ENCODE results near the gene ZNF23.

Gene ZNF23

GRCh38 chr16:71428883-71429282 is 33.2 kb downstream of the ZNF23 start:
- TF ChIP-seq ZFX (IDR thresholded peaks at IDR 0.05; ENCODE audit: borderline replicate concordance), result no peak
- TF ChIP-seq CTCF (IDR thresholded peaks at IDR 0.05), result no peak
- H3K27ac ChIP-seq, result no peak overlapping the region

- no peak overlapping the region for H3K27ac ChIP-seq
- TF ChIP-seq CTCF (IDR thresholded peaks at IDR 0.05) (no peak), ZFX (IDR thresholded peaks at IDR 0.05; ENCODE audit: borderline replicate concordance) (no peak)
Measured at GRCh38 chr16:71428385-71428784, 33.7 kb downstream of the ZNF23 start.

GRCh38 chr16:71426880-71427615 is 35.0 kb downstream of the ZNF23 start:
- TF ChIP-seq ZFX (IDR thresholded peaks at IDR 0.05; ENCODE audit: borderline replicate concordance), result no peak
- TF ChIP-seq CTCF (IDR thresholded peaks at IDR 0.05), result no peak
- peak overlapping the region; percentile 46 for H3K27ac ChIP-seq

- TF ChIP-seq CTCF (IDR thresholded peaks at IDR 0.05) (no peak), ZFX (IDR thresholded peaks at IDR 0.05; ENCODE audit: borderline replicate concordance) (no peak)
- H3K27ac ChIP-seq, result peak overlapping the region; percentile 46
Measured at GRCh38 chr16:71426069-71426879, 35.8 kb downstream of the ZNF23 start.

GRCh38 chr16:71425746-71426068 is 36.3 kb downstream of the ZNF23 start:
- H3K27ac ChIP-seq, result no peak overlapping the region
- TF ChIP-seq ZFX (IDR thresholded peaks at IDR 0.05; ENCODE audit: borderline replicate concordance) (no peak), CTCF (IDR thresholded peaks at IDR 0.05) (no peak)

- no peak for TF ChIP-seq CTCF (IDR thresholded peaks at IDR 0.05)
- TF ChIP-seq ZFX (IDR thresholded peaks at IDR 0.05; ENCODE audit: borderline replicate concordance), result no peak
Measured at GRCh38 chr16:71424626-71425025, 37.4 kb downstream of the ZNF23 start.

GRCh38 chr16:71423865-71424264 is 38.2 kb downstream of the ZNF23 start:
- no peak for TF ChIP-seq ZFX (IDR thresholded peaks at IDR 0.05; ENCODE audit: borderline replicate concordance)
- TF ChIP-seq CTCF (IDR thresholded peaks at IDR 0.05), result no peak
- no peak overlapping the region for H3K27ac ChIP-seq

More at GRCh38 chr16:71424626-71425025, 37.4 kb downstream of the ZNF23 start:
- no peak overlapping the region for H3K27ac ChIP-seq
